GM19043 (cell line): ENCODE measurements around the gene PDK3.
A peak's percentile ranks its signal among the peaks of the same experiment; 100 is the strongest.

ENCODE experiments used
- ATAC-seq: cut with Tn5 transposase; IDR thresholded peaks from one replicate; pipeline ENCODE4 v1.9.1; 2021; ENCODE audit warnings: low read depth; ENCODE audit not compliant: unreplicated experiment

The PDK3 gene

DNA sequence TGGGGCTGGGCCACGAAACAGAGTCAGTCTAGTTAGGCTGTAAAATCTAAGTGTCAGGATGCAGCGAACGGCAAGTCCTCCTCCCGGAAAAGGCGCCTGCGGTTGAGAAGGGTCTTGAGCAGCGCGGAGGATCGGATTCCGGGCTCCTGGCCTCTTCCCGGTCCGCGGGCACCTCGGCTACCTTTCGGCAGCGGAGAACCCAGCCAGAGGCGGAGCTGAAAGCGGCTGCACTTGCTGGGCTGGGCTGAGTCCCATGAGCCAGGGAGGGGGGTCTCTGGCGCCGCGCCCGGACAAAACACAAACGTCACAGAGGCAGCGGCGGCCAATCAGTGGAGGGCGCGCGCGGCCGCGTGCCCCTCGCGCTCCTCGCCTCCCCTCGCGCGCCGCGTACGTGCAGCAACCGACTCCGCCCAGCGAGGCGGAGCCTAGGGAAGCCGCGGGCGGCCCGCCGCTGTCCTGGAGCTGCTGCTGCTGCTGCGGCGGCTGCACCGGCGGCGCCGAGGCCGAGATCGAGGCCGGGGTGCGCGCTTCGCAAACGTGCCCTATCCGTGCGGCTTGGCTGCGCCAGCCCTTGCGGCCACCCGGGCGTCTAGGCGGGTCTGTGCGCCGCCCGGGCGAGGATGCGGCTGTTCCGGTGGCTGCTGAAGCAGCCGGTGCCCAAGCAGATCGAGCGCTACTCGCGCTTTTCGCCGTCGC, at the start of gene PDK3:
Gene PDK3 (plus strand): TSS at position 451 of the 696 bp plus-strand sequence. CDS start 170 bp downstream, at position 621.
- peak; percentile 95 for ATAC-seq

DNA sequence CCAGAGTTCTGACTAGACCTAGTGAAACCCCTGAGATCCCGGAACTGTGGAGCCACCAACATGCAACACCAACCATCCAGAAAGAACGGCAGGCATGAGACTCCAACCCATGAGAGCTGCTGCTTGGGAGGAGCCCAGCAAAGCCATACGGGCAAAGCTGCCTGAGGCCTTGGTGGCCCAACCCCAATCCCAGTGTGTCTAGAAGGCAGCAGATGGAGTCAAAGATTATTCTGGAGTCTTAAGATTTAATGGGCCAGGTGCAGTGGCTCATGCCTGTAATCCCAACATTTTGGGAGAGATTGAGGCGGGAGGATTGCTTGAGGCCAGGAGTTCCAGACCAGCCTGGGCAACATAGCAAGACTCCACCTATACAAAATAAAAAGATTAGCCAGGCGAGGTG, 49.2 kb upstream of the PDK3 start:
- no peak for ATAC-seq

GRCh38 chrX:24423960-24424359, 41.1 kb upstream of the PDK3 start:
- ATAC-seq: no peak

DNA sequence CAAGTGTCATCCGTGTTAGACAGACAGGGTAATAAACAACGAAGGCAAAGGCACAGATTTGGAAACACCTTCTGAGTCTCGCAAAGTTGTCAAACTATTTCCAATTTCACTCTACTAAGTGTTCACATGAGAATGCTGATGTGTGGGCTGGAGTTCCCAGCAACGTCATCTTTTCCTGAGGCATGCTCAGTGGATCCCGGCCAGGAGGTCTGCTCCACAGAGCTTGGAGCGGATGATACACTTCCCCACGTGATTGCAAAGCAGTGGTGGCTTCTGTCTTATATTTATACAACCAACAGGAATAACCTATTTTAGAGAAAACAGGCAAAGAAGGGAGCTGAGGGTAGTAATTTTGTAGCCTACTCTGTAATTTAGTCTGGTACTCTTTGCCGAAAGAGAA, 40.1 kb upstream of the PDK3 start:
- no peak for ATAC-seq

DNA sequence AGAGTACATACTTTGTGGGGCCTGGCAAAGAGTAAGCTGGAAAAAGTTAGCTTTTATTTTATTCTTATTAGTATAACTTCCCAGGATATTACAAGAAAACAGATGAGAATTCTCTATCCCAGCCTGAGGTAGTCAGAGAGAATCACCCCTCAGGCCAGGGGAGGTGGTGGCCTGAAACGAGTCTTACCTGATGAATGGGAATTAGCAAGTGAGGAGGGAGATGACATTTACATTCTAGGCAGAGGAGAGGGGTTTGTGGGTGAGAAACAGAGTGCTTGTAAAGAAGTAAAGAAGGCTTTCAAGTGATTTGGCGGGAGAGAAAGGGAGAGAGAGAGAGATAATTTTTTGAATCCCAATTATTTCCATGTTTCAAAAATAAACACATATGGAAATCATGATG, 39.3 kb upstream of the PDK3 start:
- ATAC-seq: no peak

DNA sequence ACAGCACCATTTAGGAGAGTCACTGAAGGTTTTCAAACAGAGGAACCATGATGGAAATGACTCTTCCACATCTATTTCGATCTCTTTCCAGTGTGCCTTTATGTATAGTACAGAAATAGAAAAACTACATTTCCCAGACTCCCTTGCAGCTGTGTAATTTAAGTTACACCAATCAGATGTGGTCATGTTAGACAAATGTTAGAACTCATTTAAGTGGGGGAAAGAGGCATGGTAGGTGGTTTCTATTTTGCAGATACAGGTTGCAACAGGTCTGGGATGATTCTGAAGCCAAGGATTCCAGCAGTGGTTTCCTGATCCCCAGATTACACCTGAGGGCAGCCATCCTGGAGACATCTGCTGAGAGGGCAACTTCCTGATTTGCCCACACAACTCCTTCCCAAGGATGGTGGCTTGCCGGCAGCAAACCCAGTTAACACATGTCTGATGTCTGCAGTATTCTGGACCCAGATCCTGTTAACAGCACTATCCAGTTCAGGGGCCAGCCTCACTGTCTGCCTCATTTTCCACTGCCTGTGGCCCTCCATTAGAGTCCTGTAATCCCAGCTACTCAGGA, 38.7 kb upstream of the PDK3 start:
- no peak for ATAC-seq

DNA sequence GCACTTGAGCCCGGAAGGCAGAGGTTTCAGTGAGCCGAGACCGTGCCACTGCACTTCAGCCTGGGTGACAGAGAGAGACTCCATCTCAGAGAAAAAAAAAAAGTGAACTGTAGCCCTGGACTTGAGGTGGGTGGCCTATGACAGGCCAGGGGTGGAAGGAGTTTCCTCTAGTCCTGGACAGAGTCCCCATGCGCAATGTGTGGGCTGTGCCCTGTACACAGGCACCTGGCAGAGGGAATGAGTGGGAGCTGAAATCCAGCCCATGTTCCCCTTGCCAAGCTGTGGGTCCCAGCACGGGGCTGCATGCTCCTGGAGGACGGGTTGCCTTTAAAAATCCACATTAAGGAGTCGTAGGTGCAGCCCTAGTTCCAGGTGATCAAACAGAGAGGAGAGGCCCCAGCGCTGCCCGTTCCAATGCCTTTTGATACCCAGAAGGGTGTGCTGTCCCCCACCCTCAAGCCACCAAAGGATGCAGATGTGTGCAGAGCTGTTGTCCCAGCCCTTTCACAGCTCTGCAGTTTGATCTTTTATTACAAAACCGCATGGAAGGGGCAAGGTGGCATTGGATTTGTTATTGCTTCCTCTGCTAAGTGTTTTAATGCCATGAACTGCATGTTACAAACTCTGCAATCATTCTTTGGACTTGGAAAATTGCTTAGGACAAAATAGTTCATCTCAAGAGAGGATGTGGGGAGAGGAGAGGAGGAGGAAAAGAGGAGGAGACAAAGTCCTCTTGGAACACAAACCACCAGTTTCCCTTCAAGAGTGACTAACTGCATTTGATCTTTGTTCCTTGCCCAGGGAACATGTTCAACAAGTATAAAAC, 38.0 kb upstream of the PDK3 start:
- no peak for ATAC-seq

DNA sequence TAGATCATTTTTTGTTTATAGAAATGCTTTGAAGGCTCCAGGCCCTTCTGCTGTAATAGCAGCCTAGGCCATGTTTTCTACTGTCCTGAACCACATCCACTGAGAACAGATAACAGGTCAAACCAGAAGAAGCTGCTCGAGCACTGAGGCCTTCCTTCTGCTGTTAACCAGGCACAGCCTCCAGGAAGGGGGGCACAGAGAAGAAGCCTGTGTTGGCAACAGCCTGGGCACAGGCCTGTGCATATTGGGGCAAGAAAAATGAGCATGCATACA, 37.4 kb upstream of the PDK3 start:
- no peak for ATAC-seq

GRCh38 chrX:24428516-24428915, 36.6 kb upstream of the PDK3 start:
- no peak for ATAC-seq

- no peak for ATAC-seq
Observed at GRCh38 chrX:24435060-24435459, 30.0 kb upstream of the PDK3 start.

DNA sequence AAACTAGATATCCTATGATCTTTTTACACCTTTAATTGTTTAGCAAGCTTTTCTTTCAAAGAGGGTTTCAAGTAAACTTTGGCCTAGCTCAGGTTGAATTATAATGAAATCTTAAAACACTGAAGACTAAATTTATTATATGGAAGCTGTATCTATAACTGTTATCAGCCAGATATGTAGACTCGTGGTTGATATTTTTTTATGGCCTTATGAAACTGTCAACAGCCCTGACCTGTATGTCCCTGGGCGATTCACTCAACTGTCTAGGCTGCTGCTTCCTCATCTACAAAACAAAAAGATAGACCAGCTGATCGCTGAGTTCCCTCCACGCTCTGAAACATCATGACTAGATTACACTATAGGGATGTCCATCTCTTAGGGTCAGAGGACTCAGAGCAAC, 21.2 kb upstream of the PDK3 start:
- no peak for ATAC-seq

DNA sequence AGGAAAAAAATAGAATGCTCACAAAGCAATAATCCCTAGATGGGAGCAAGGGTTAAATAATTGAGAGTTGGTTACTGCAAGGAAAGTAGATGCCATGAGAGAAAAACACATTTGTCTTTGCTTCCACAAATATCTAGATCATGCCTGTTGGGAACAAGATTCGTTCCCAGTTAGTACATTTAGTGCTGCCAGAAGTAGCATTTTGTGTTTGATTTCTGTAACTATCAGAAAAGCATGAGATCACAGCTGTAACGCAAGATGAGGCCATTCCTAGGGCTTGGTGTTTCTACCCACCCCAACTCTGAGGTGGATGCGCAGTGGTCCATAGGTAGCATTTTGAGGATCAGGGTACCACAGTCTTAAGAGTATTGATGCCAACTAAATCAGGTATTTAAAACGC, 20.4 kb upstream of the PDK3 start:
- no peak for ATAC-seq

DNA sequence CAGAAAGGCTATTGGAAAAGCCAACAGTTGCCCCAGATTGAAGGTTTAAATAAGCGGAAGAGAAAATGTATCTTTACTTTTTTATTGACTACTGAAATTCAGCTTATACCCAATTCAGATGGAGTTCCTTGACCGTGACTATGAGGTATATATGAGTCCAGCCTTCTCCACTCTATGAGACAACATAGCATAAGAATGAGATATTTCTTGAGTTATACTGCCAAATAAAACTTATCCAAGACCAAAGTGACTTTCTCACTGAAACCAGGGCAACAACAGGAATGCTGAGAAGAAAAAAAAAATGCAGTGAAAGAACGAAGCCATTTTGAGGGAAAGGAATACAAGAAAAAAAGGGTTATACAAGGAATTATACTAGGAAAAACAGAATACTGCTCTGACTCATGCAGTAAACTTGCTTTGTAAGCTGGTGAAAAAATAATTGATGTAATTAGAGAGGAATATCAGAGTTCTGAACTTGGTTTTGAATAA, 16.3 kb upstream of the PDK3 start:
- ATAC-seq: no peak

DNA sequence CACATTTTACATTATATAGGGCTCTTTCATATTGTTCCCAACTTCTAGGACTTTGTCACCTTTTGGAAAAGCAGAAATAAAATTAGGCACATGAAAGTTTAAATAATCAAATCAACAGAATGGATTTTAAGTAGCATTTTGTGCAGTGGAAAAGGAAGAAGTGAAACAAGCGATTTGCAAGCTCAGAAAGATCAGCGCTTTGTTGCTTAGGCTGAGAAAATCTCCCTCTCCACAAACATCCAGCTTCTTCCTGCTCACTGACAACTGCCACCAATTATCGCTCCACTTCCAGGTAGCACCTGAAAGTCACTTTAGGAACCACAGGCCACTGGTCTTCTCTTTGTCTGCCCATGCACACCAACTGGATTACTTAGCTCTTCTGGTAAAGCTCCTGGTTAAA, 2.0 kb upstream of the PDK3 start:
- no peak for ATAC-seq

- no peak for ATAC-seq
Observed at GRCh38 chrX:24464498-24464835, 619 bp upstream of the PDK3 start.

GRCh38 chrX:24465532-24465865, 413 bp downstream of the PDK3 start:
- ATAC-seq: peak; percentile 2

DNA sequence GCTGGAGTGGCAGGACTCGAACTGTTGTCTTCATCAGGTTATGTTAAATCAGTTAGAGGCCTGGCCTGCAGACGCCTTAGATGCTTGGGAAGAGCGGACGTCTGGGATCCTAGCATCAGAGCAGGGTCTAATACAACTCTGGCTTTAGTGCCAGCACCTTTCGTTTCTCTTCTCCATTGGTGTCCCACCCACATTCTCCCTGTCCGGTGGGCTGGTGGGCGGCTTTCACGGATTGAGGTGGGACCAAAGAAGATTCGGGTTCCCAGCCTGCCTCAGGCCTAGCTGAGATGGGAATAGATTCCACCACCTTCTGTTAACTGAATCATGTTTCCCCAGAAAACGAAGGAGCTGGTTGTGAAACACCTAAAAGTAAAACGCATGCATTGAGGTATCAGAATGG, 939 bp downstream of the PDK3 start:
- ATAC-seq: no peak

GRCh38 chrX:24468245-24468644, 3.2 kb downstream of the PDK3 start:
- ATAC-seq: no peak

GRCh38 chrX:24471808-24472207, 6.7 kb downstream of the PDK3 start:
- no peak for ATAC-seq

DNA sequence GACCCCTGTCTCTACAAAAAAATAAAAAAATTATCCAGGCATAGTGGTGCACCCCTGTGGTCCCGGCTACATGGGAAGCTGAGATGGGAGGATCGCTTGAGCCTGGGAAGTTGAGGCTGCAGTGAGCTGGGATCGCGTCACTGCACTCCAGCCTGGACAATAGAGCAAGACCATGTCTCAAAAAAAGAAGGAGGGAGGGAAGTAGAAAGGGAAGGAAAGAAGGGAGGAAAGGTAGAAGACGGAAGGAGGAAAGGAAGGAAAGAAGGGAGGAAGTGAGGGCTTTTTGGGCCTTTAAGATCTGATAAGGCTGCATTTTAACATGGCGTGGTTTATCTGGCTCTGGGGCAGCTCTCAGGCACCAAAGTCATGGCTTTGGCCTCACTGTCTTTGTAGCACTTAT, 10.4 kb downstream of the PDK3 start:
- ATAC-seq: no peak

- ATAC-seq: no peak
Observed at GRCh38 chrX:24478509-24478908, 13.4 kb downstream of the PDK3 start.

DNA sequence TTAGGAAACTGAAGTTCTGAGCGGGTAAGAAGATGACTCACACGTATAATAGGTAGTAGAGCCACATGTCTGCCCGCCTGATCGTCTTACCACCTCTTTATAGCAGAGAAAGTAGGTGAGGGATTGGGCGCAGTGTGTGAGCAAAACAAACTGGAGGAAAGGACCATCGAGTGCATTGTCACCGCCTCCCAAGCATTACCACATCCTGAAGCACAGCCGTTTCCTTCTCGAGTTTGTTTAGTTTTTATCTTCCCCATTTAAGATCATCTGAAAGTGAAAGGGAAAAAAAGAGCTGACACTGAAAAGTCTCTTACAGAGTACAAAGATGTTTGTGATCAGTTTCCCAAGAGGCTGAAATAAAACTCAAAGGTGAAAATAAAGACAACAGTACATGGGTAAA, 14.8 kb downstream of the PDK3 start:
- ATAC-seq: peak; percentile 90
